Ishikawa (cell line): ENCODE data around the gene PLBD1.

ENCODE experiments used
- CEBPB ChIP-seq: IDR thresholded peaks from 2 replicates; pipeline ENCODE4 v1.6.1; 2012
- CREB1 ChIP-seq: IDR thresholded peaks from 2 replicates; pipeline ENCODE4 v1.6.1; 2012; ENCODE audit warnings: low read depth
- EGR1 ChIP-seq: IDR thresholded peaks from 2 replicates; pipeline ENCODE4 v1.6.1; 2012
- EP300 ChIP-seq: IDR thresholded peaks from 2 replicates; pipeline ENCODE4 v1.6.1; 2012; ENCODE audit warnings: borderline replicate concordance
- FOXM1 ChIP-seq: IDR thresholded peaks from 2 replicates; pipeline ENCODE4 v1.6.1; 2012; ENCODE audit warnings: low read depth, borderline replicate concordance
- MAX ChIP-seq: IDR thresholded peaks from 2 replicates; pipeline ENCODE4 v1.6.1; 2012
- NFIC ChIP-seq: IDR thresholded peaks from 2 replicates; pipeline ENCODE4 v1.6.1; 2012
- RAD21 ChIP-seq: IDR thresholded peaks from 2 replicates; pipeline ENCODE4 v1.6.1; 2012; ENCODE audit warnings: low read depth
- REST ChIP-seq: IDR thresholded peaks from 2 replicates; pipeline ENCODE4 v1.6.1; 2012; ENCODE audit warnings: low read depth, mild to moderate bottlenecking
- TAF1 ChIP-seq: IDR thresholded peaks from 2 replicates; pipeline ENCODE4 v1.6.1; 2012; ENCODE audit warnings: low read depth, mild to moderate bottlenecking
- TCF12 ChIP-seq: IDR thresholded peaks from 2 replicates; pipeline ENCODE4 v1.6.1; 2012; ENCODE audit warnings: low read depth
- TEAD4 ChIP-seq: IDR thresholded peaks from 2 replicates; pipeline ENCODE4 v1.6.1; 2012
- USF1 ChIP-seq: IDR thresholded peaks from 2 replicates; pipeline ENCODE4 v1.6.1; 2012
- YY1 ChIP-seq: IDR thresholded peaks from 2 replicates; pipeline ENCODE4 v1.6.1; 2012; ENCODE audit warnings: low read depth
- ZBTB7A ChIP-seq: IDR thresholded peaks from 2 replicates; pipeline ENCODE4 v1.6.1; 2012; ENCODE audit warnings: low read depth

PLBD1 gene

GRCh38 chr12:14547571-14547970 is 20.1 kb downstream of the PLBD1 start:
- TF ChIP-seq ZBTB7A = no peak

- TF ChIP-seq TEAD4 (no peak), EGR1 (no peak), NFIC (peak; percentile 30; the same call in 1 of the 2 replicates)
These were observed 22.2 kb downstream of the PLBD1 start for GRCh38 chr12:14545144-14546124.

GRCh38 chr12:14540801-14541462 is 26.8 kb downstream of the PLBD1 start:
- TF ChIP-seq USF1 (no peak), EGR1 (no peak)

- TF ChIP-seq MAX (no peak), TAF1 (no peak), CREB1 (no peak), RAD21 (no peak)
These were observed 30.6 kb downstream of the PLBD1 start for GRCh38 chr12:14537088-14537487.

GRCh38 chr12:14532152-14532551 is 35.5 kb downstream of the PLBD1 start:
- no peak for TF ChIP-seq CEBPB
- no peak for TF ChIP-seq EGR1
- no peak for TF ChIP-seq REST
- TF ChIP-seq TCF12 = no peak
- no peak for TF ChIP-seq TEAD4
- TF ChIP-seq TAF1 = no peak
- no peak for TF ChIP-seq NFIC
- no peak for TF ChIP-seq ZBTB7A
- TF ChIP-seq CREB1 = no peak
- no peak for TF ChIP-seq MAX
- no peak for TF ChIP-seq YY1
- TF ChIP-seq RAD21 = no peak
- TF ChIP-seq EP300 = no peak
- TF ChIP-seq USF1 = no peak
- no peak for TF ChIP-seq FOXM1

- TF ChIP-seq TAF1 (no peak), CREB1 (no peak), TCF12 (no peak), MAX (no peak), TEAD4 (no peak), ZBTB7A (no peak), CEBPB (no peak), EGR1 (no peak), USF1 (no peak), RAD21 (no peak), EP300 (no peak)
These were observed 41.7 kb downstream of the PLBD1 start for GRCh38 chr12:14525964-14526363.

GRCh38 chr12:14521822-14522221 is 45.9 kb downstream of the PLBD1 start:
- TF ChIP-seq TEAD4 (no peak), TAF1 (no peak), MAX (no peak), USF1 (no peak), YY1 (no peak), FOXM1 (no peak), EP300 (no peak), REST (no peak), ZBTB7A (no peak), RAD21 (no peak), EGR1 (no peak), CEBPB (no peak), CREB1 (no peak), TCF12 (no peak), NFIC (no peak)
